ENCODE measurements around the gene FGR.

The FGR gene

DNA sequence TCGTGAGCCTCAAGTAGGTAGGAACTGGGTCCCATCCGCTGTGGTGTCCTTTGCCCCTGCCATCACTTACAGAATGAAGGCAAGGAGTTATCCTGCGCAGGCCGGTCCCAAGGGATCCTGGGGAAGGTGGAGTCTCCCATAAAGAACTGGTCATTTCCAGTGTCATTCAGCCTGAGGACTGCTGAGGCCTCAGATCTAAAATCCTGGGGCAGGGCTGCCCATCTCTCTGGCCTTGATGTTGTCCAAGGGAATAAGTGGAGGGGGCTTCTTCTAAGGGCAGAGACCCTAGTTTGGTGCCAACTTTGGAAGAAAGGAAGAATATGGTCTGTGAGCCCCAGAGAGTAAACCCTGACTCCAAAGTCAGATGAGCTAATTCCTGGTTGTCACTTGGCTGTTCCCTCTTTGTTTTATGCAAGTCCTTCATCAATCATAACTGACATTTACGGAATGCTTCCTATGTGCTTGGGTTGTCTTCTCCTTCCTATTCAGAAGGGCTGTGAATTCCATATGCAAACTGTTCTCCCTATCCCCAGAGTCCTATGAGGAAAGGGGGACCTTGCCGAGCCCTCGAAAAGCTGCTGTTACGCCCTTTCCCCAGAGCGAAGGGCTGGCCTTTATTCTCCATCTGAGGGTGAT is 30.1 kb upstream of the FGR start:
- no peak overlapping the region for H3K4me3 ChIP-seq (ENCODE audit: low read length)
- TF ChIP-seq, protein P1, sequence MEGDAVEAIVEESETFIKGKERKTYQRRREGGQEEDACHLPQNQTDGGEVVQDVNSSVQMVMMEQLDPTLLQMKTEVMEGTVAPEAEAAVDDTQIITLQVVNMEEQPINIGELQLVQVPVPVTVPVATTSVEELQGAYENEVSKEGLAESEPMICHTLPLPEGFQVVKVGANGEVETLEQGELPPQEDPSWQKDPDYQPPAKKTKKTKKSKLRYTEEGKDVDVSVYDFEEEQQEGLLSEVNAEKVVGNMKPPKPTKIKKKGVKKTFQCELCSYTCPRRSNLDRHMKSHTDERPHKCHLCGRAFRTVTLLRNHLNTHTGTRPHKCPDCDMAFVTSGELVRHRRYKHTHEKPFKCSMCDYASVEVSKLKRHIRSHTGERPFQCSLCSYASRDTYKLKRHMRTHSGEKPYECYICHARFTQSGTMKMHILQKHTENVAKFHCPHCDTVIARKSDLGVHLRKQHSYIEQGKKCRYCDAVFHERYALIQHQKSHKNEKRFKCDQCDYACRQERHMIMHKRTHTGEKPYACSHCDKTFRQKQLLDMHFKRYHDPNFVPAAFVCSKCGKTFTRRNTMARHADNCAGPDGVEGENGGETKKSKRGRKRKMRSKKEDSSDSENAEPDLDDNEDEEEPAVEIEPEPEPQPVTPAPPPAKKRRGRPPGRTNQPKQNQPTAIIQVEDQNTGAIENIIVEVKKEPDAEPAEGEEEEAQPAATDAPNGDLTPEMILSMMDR (IDR thresholded peaks at IDR 0.05; ENCODE audit: insufficient read depth, low read depth, low read length, missing control alignments), result no peak
- no peak for DNase-seq (ENCODE audit: low read depth)

DNA sequence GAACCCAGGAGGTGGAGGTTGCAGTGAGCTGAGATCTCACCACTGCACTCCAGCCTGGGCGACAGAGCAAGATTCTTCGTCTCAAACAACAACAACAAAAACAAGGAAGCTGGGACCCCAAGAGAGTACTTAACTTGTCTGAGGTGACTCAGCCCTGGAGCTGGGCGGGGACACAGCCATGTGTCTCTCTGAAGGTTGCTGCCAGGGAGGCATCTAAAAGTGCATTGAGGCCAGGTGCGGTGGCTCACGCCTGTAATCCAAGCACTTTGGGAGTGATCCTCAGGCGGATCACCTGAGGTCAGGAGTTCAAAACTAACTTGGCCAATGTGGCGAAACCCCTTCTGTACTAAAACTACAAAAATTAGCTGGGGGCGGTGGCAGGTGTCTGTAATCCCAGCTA is 29.3 kb upstream of the FGR start:
- TF ChIP-seq, protein P1 (IDR thresholded peaks at IDR 0.05; ENCODE audit: insufficient read depth, low read depth, low read length, missing control alignments), result no peak
- DNase-seq (ENCODE audit: low read depth), result peak; percentile 55
- no peak overlapping the region for H3K4me3 ChIP-seq (ENCODE audit: low read length)

DNA sequence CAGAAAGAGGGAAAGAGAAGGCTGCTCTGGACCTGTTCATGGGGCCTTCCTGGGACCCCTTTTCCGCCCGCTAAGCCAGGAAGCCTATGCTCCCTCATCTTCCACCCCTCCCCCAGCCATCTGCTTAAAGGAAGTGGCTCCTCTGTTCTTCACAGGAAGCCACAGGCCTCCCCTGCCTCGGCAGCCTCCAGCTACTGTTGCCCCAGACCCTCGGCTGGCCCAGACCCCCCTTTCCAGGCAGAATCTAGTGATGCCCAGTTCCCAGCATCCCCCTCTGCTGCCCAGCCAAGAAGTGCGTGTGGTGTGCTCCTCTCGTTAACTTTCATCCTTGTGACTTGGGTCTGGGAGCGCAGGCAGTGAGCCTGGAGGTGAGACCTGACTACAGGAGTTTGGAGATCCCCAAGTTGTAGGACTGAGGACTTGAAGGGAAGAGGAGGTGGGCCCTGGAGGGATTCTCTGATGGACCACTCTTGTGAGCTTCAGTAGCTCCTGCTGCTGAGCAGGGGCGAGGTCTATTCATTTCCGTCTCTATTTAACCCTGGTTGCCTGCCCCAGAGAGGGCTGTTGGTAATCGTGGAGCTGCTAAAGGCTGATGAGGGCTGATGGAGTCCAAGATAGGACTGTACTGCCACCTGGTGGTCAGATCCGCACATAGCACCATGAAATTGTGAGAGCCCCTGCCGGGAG is 27.9 kb upstream of the FGR start:
- no peak overlapping the region for H3K4me3 ChIP-seq (ENCODE audit: low read length)
- TF ChIP-seq, protein P1 (IDR thresholded peaks at IDR 0.05; ENCODE audit: insufficient read depth, low read depth, low read length, missing control alignments), result peak; percentile 88
- peak; percentile 75 for DNase-seq (ENCODE audit: low read depth)

DNA sequence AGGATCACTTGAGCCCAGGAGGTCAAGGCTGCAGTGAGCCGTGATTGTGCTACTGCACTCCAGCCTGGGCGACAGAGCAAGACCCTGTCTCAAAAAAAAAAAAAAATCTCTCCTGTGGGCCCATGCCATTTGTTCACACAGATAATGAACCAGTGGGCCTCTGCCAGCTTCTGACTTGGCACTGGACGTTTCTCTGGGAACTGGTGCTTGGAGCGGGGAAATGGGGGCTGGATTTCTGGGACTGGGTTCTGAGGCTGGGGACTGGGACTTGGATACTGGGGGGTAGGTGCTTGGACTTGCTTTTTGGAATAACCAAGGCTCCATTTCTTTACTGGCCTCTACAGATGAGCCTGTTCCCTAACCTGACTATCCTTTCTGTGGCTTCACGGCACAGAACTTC is 27.3 kb upstream of the FGR start:
- DNase-seq (ENCODE audit: low read depth), result no peak
- no peak overlapping the region for H3K4me3 ChIP-seq (ENCODE audit: low read length)
- TF ChIP-seq, protein P1 (IDR thresholded peaks at IDR 0.05; ENCODE audit: insufficient read depth, low read depth, low read length, missing control alignments), result no peak

DNA sequence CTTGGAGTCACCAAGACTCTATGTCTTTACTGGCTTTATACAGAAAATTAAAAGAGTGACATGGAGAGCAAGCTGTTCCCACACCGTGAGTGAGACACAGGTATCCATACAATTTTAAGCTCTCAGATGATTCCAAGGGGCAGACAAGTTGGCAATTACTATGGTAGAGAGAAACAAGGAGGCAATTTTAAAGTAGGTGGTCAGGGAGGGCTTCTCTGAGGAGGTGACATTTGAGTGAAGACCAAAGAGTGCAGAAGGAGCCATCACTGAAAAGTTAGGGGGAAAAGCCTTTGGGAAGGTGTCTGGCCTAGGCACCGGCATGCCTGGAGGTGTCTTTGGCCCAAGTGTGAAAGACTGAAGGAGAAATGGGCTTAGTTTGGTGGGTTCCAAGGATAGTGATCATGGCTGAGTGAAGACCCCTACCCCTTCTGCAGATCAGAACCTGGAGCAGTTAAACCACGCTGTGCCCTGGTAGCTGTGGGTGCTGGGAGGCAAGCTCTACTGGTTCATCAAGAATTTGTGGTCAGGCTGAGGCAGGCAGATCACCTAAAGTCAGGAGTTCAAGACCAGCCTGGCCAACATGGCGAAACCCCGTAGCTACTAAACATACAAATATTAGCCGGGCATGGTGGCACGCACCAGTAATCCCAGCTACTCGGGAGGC is 26.6 kb upstream of the FGR start:
- TF ChIP-seq, protein P1 (IDR thresholded peaks at IDR 0.05; ENCODE audit: insufficient read depth, low read depth, low read length, missing control alignments), result no peak
- no peak overlapping the region for H3K4me3 ChIP-seq (ENCODE audit: low read length)
- no peak for DNase-seq (ENCODE audit: low read depth)

DNA sequence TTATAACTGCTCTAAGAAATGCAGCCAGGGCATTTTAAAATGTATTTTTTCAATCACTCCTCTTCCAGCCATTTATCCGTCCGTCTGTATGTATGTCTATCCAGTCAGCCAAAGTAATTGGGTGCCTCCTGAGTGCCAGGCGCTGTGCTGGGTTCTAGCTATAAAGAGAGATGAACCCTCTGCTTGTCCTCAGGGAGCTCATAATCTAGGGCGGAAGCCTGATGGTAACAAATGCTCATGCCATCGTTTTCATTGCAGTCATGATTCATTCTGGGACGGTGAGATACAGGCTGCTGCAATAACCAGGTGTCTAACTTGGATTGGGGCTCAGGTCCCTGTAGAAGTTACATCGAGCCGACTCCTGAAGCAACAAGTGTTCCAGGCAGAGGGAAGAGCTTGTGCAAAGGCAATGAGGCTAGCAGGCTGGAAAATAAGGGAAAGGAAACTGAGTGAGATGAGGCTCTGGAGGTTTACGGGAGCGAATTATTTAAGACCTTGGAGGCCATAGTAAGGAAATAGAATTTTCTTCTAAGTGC is 25.4 kb upstream of the FGR start:
- TF ChIP-seq, protein P1 (IDR thresholded peaks at IDR 0.05; ENCODE audit: insufficient read depth, low read depth, low read length, missing control alignments), result no peak
- DNase-seq (ENCODE audit: low read depth), result peak; percentile 51
- H3K4me3 ChIP-seq (ENCODE audit: low read length), result peak overlapping the region; percentile 21

Data from epithelial cell of esophagus (primary cell).